H1 (cell line): Measurements from ENCODE around the gene TMEM255B. TPM values are rescaled to one million over a fixed set of nuclear protein-coding genes. Genes with fewer than 3 reads are reported as not detected.

ENCODE experiments used
- CTCF ChIA-PET: fragments of 300-600 bp; sonication (Branson Sonifier 250); formaldehyde crosslinking; loops from one replicate; lab custom pipeline; 2021; ENCODE audit not compliant: partially characterized antibody; lab: Charles Lee
- POLR2A ChIA-PET: fragments of 300-600 bp; sonication (Branson Sonifier 250); formaldehyde crosslinking; loops from one replicate; lab custom pipeline; 2021; ENCODE audit warnings: inconsistent platforms; ENCODE audit not compliant: partially characterized antibody; lab: Charles Lee
- DNase-seq, 2 experiments: peaks; one replicate each; pipeline versions ENCODE4 v3.0.0 to v3.0.0-alpha.2; 2010 to 2022; ENCODE audit warnings: low spot score in 2 of 2, low read depth in 1 of 2, mixed read lengths in 1 of 2
- FAIRE-seq: peaks from 2 replicates; lab custom pipeline; 2011; peaks lifted over from hg19 to GRCh38; lab: Jason Lieb, UNC
- H2AFZ ChIP-seq: 2 replicates; pipeline ENCODE4 v1.8.1; 2012; ENCODE audit warnings: low read length, inconsistent platforms
- H2AK5ac ChIP-seq: 2 replicates; pipeline ENCODE4 v1.6.1; 2013; ENCODE audit warnings: low read depth, low read length
- H2BK120ac ChIP-seq: replicated peaks from 2 replicates; pipeline ENCODE3; 2013; ENCODE audit warnings: low read depth, low read length, inconsistent platforms
- H2BK12ac ChIP-seq: 2 replicates; pipeline ENCODE4 v1.6.1; 2013; ENCODE audit warnings: low read depth, low read length
- H2BK15ac ChIP-seq: 2 replicates; pipeline ENCODE4 v1.6.1; 2013; ENCODE audit warnings: low read length
- H2BK20ac ChIP-seq: 2 replicates; pipeline ENCODE4 v1.6.1; 2013; ENCODE audit warnings: low read length
- H2BK5ac ChIP-seq: 2 replicates; pipeline ENCODE4 v1.6.1; 2013; ENCODE audit warnings: low read depth, low read length
- H3K14ac ChIP-seq: 2 replicates; pipeline ENCODE4 v1.6.1; 2013; ENCODE audit warnings: inconsistent platforms; ENCODE audit not compliant: insufficient read length
- H3K18ac ChIP-seq: 2 replicates; pipeline ENCODE4 v1.6.1; 2013; ENCODE audit warnings: low read length; ENCODE audit errors: extremely low read depth
- H3K23ac ChIP-seq: 2 replicates; pipeline ENCODE4 v1.6.1; 2013; ENCODE audit warnings: inconsistent platforms; ENCODE audit not compliant: insufficient read length
- H3K23me2 ChIP-seq: 2 replicates; pipeline ENCODE4 v1.6.1; 2013; ENCODE audit warnings: low read depth, low read length
- H3K27ac ChIP-seq: 2 replicates; pipeline ENCODE4 v1.6.1; 2011; ENCODE audit warnings: low read depth, low read length, inconsistent platforms
- H3K27me3 ChIP-seq, 4 experiments: replicated peaks in 1 of 4; 1 replicate in 1 of 4; 2 replicates in 3 of 4; pipeline versions ENCODE4 v1.6.1 to v1.8.1; 2011 to 2013; ENCODE audit warnings: low read length in 3 of 4, mild to moderate bottlenecking in 3 of 4, inconsistent platforms in 2 of 4, mixed read lengths in 2 of 4, moderate library complexity in 1 of 4; ENCODE audit not compliant: control insufficient read depth in 3 of 4, insufficient read depth in 3 of 4; ENCODE audit errors: extremely low read depth in 1 of 4
- H3K36me3 ChIP-seq, 4 experiments: 2 replicates each; pipeline versions ENCODE4 v1.6.1 to v1.8.1; 2011 to 2013; ENCODE audit warnings: mild to moderate bottlenecking in 4 of 4, low read length in 3 of 4, moderate library complexity in 2 of 4, control low read depth in 1 of 4, inconsistent platforms in 1 of 4; ENCODE audit not compliant: insufficient read depth in 4 of 4, control insufficient read depth in 2 of 4
- H3K4ac ChIP-seq: replicated peaks from 2 replicates; pipeline ENCODE3; 2013; ENCODE audit warnings: low read length, low read depth, mixed read lengths, inconsistent platforms; ENCODE audit not compliant: insufficient read length
- H3K4me1 ChIP-seq, 4 experiments: replicated peaks in 1 of 4; 1 replicate in 1 of 4; 2 replicates in 3 of 4; pipeline versions ENCODE4 v1.6.1 to v1.8.1; 2011 to 2013; ENCODE audit warnings: low read length in 3 of 4, inconsistent platforms in 2 of 4, mixed read lengths in 1 of 4; ENCODE audit not compliant: insufficient read depth in 4 of 4, control insufficient read depth in 3 of 4
- H3K4me2 ChIP-seq, 2 experiments: 2 replicates each; pipeline versions ENCODE4 v1.6.1 to v1.8.1; 2011 to 2013; ENCODE audit warnings: low read depth in 2 of 2, low read length in 2 of 2, control low read depth in 1 of 2, inconsistent platforms in 1 of 2, mild to moderate bottlenecking in 1 of 2; ENCODE audit not compliant: insufficient read depth in 1 of 2
- H3K4me3 ChIP-seq, 4 experiments: fragments of 200-600, 300-600 bp in 1 of 4; sonication (generic), shearing (Covaris generic), sonication (Bioruptor Twin) in 1 of 4; 2 replicates each; pipeline versions ENCODE4 v1.5.1 to v1.8.1; 2011 to 2016; ENCODE audit warnings: low read length in 4 of 4, low read depth in 3 of 4, control low read depth in 2 of 4, inconsistent platforms in 2 of 4, mild to moderate bottlenecking in 2 of 4, mixed read lengths in 1 of 4, moderate library complexity in 1 of 4; ENCODE audit not compliant: insufficient read depth in 2 of 4; ENCODE audit errors: extremely low read depth in 1 of 4
- H3K56ac ChIP-seq: replicated peaks from 2 replicates; pipeline ENCODE3; 2013; ENCODE audit warnings: low read depth, mild to moderate bottlenecking, mixed read lengths, low read length, inconsistent platforms; ENCODE audit not compliant: insufficient read length
- H3K79me1 ChIP-seq: 2 replicates; pipeline ENCODE4 v1.6.1; 2013; ENCODE audit warnings: low read depth, low read length, control low read depth
- H3K79me2 ChIP-seq, 2 experiments: 2 replicates each; pipeline versions ENCODE4 v1.6.1 to v1.8.1; 2012 to 2013; ENCODE audit warnings: low read length in 2 of 2, mild to moderate bottlenecking in 2 of 2, inconsistent platforms in 1 of 2; ENCODE audit not compliant: insufficient read depth in 2 of 2, control insufficient read depth in 1 of 2
- H3K9ac ChIP-seq, 4 experiments: replicated peaks in 1 of 4; 1 replicate in 1 of 4; 2 replicates in 3 of 4; pipeline versions ENCODE4 v1.6.1 to v1.8.1; 2011 to 2013; ENCODE audit warnings: low read depth in 3 of 4, low read length in 3 of 4, control low read depth in 2 of 4, mild to moderate bottlenecking in 2 of 4, moderate library complexity in 2 of 4, inconsistent platforms in 1 of 4; ENCODE audit errors: extremely low read depth in 1 of 4
- H3K9me3 ChIP-seq, 2 experiments: 2 replicates each; pipeline versions ENCODE4 v1.6.1 to v1.8.1; 2012 to 2013; ENCODE audit warnings: mild to moderate bottlenecking in 2 of 2, moderate library complexity in 2 of 2, control low read depth in 1 of 2, inconsistent platforms in 1 of 2, low read depth in 1 of 2, low read length in 1 of 2, mixed read lengths in 1 of 2; ENCODE audit not compliant: insufficient read depth in 2 of 2
- H4K20me1 ChIP-seq, 2 experiments: replicated peaks in 1 of 2; 2 replicates each; pipeline versions ENCODE3 to v1.8.1; 2011 to 2013; ENCODE audit warnings: inconsistent platforms in 2 of 2, low read length in 2 of 2, mild to moderate bottlenecking in 1 of 2; ENCODE audit not compliant: insufficient read depth in 2 of 2, control insufficient read depth in 1 of 2
- H4K5ac ChIP-seq: 2 replicates; pipeline ENCODE4 v1.6.1; 2013; ENCODE audit warnings: low read length, low read depth, mixed read lengths, inconsistent platforms; ENCODE audit not compliant: insufficient read length
- H4K8ac ChIP-seq: 2 replicates; pipeline ENCODE4 v1.8.0; 2013; ENCODE audit warnings: mild to moderate bottlenecking, moderate library complexity, low read length, inconsistent platforms; ENCODE audit not compliant: insufficient read depth; ENCODE audit errors: extremely low read depth
- H4K91ac ChIP-seq: replicated peaks from 2 replicates; pipeline ENCODE3; 2013; ENCODE audit warnings: low read length, mixed read lengths, inconsistent platforms; ENCODE audit not compliant: insufficient read length
- BRCA1 ChIP-seq: IDR thresholded peaks from 2 replicates; pipeline ENCODE4 v1.6.1; 2012; ENCODE audit warnings: low read depth, low read length, improper control_type of control experiment
- CBX8 ChIP-seq: fragments of 300-800, 300-1000 bp; sonication (generic); IDR thresholded peaks from 2 replicates; pipeline ENCODE4 v1.7.1; 2016; ENCODE audit warnings: low read depth, low read length, borderline replicate concordance
- SAP30 ChIP-seq: fragments of 300-600 bp; sonication (generic); IDR thresholded peaks from 2 replicates; pipeline ENCODE4 v1.7.1; 2012; ENCODE audit warnings: low read length, moderate library complexity, mild to moderate bottlenecking, inconsistent platforms; ENCODE audit not compliant: insufficient read depth, insufficient replicate concordance
- WGBS, 2 experiments: shearing (Covaris generic) in 1 of 2; methylation state at CpG; one replicate each; pipeline versions ENCODE4 v1.1.6 to v1.1.7; 2013 to 2015; ENCODE audit warnings: low lambda C conversion rate in 2 of 2, mixed read lengths in 2 of 2, inconsistent platforms in 1 of 2, low coverage in 1 of 2, missing lambda C conversion rate in 1 of 2; ENCODE audit not compliant: insufficient replicate concordance in 2 of 2, insufficient coverage in 1 of 2, insufficient read length in 1 of 2; ENCODE audit errors: extremely low coverage in 1 of 2, missing lambda C conversion rate in 1 of 2; 5-methylcytosine and 5-hydroxymethylcytosine counted together
- polyA plus RNA-seq, 7 experiments: library from polyadenylated mRNA; depleted of rRNA in 3 of 7; stranded (reverse) in 5 of 7; unstranded in 2 of 7; fragments of >200 nt in 5 of 7; fragments of 200-250 nt in 2 of 7; gene quantifications; 1 replicate in 5 of 7; 2 replicates in 1 of 7; 4 replicates in 1 of 7; pipeline versions ENCODE4 v1.2.1 to v1.2.3, GENCODE V29; 2011 to 2013; ENCODE audit warnings: missing spikeins in 2 of 7, mixed read lengths in 2 of 7
- total RNA-seq: library from RNA; stranded (reverse); fragmentation: NEBNext Ultra II Directional; extraction: Animal tissue kit (Norgen Biotek cat#: 25700); gene quantifications from 2 replicates; pipeline ENCODE4 v1.2.1, GENCODE V29; 2021

TMEM255B gene
- total and polyA plus RNA-seq, 2 of the 8 experiments (the other 6 are each of a cell fraction or from before 2014, with no cell fraction given) = 3.4 to 4.4 TPM

- Histone ChIP-seq H4K20me1 (no peaks in the 10 kb centered on the region), H2BK15ac (no peak overlapping the region), H3K23ac (no peak overlapping the region), H3K4me1 (no peaks in the 10 kb centered on the region), H3K4me3 (no peak overlapping the region), H3K9ac (no peak overlapping the region), H3K56ac (no peak overlapping the region), H2AFZ (no peak overlapping the region), H4K5ac (no peak overlapping the region), H2BK20ac (no peak overlapping the region), H3K14ac (no peak overlapping the region), H2BK120ac (no peak overlapping the region), H3K23me2 (no peaks in the 10 kb centered on the region), H3K79me1 (no peaks in the 10 kb centered on the region), H3K27me3 (no peaks in the 10 kb centered on the region; a peak in 1 of 7 replicates), H3K36me3 (peaks cover 0 to 13% (median 3%) of the 10 kb centered on the region in 4 experiments; a peak in 5 of 8 replicates), H3K4ac (no peak overlapping the region), H2BK5ac (no peak overlapping the region), H2AK5ac (no peak overlapping the region), H3K4me2 (no peak overlapping the region), H3K79me2 (no peaks in the 10 kb centered on the region), H3K18ac (no peak overlapping the region), H4K8ac (peak overlapping the region; percentile 51; the same call in 1 of the 2 replicates), H3K9me3 (no peaks in the 10 kb centered on the region), H2BK12ac (no peak overlapping the region), H4K91ac (no peak overlapping the region), H3K27ac (no peak overlapping the region)
- POLR2A ChIA-PET = interaction anchor here (1.4 kb wide), 1 partner anchor 10 kb away, joined by 4 read pairs; no protein-coding TSS in a partner anchor
- FAIRE-seq (no peak), DNase-seq (no peak)
- TF ChIP-seq SAP30 (no peak), BRCA1 (no peak), CBX8 (no peak)
- 94% methylated on average over 19 of the region's 19 CpGs; no CpG with 5 or more reads in 1 of the 2 experiments for WGBS, 2 experiments
- CTCF ChIA-PET = interaction anchor here (1.0 to 2.1 kb wide), 4 partner anchors 18 to 123 kb away, joined by 3 to 8 read pairs (median 4); no protein-coding TSS in a partner anchor
Observed at GRCh38 chr13:113823771-113824170, 64.7 kb downstream of the TMEM255B start.
